NCI-H146 (cell line): ENCODE measurements around the gene NOL4L.

Experiments used
- DNase-seq: peaks from one replicate; lab custom pipeline; 2025; lab: John Stamatoyannopoulos, UW

The NOL4L gene

GRCh38 chr20:32539817-32540675 lies 45.1 kb downstream of the NOL4L start:
- no peak for DNase-seq

GRCh38 chr20:32539026-32539816 lies 45.9 kb downstream of the NOL4L start:
- no peak for DNase-seq

GRCh38 chr20:32538526-32538939 lies 46.6 kb downstream of the NOL4L start:
- DNase-seq: no peak

DNA sequence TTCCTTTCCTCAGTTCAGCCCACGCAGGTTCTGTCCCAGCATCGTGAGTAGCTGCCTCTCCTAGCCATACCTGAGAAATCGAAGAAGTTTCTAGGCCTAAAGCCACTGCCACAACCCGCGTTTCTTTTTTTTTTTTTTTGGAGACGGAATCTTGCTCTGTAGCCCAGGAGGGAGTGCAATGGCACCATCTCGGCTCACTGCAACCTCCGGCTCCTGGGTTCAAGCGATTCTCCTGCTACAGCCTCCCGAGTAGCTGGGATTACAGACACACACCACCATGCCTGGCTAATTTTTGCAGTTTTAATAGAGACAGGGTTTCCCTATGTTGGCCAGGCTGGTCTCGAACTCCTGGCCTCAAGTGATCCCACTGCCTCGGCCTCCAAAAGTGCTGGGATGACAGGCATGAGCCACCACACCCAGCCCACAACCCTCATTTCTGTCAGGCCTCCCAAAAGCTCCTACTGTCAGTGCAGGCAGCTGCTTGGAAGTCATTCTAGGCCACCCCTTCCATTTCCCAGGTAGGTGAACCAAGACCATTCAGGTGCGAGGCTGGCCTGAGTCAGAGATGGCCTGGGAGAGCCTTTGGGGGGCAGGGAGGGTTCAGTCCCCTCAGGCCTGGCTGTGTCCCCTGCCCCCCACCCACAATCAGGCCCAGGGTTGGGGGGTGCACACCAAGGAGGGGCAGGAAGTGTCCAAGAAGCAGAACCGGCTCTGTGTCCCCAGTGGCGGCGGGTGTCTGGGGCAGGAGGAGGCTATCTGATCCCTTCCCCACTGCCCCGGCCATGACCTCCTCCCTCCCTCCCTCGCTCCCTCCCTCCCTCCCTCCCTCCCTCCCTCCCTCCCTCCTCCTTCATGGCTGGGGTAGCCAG lies 47.2 kb downstream of the NOL4L start:
- no peak for DNase-seq

DNA sequence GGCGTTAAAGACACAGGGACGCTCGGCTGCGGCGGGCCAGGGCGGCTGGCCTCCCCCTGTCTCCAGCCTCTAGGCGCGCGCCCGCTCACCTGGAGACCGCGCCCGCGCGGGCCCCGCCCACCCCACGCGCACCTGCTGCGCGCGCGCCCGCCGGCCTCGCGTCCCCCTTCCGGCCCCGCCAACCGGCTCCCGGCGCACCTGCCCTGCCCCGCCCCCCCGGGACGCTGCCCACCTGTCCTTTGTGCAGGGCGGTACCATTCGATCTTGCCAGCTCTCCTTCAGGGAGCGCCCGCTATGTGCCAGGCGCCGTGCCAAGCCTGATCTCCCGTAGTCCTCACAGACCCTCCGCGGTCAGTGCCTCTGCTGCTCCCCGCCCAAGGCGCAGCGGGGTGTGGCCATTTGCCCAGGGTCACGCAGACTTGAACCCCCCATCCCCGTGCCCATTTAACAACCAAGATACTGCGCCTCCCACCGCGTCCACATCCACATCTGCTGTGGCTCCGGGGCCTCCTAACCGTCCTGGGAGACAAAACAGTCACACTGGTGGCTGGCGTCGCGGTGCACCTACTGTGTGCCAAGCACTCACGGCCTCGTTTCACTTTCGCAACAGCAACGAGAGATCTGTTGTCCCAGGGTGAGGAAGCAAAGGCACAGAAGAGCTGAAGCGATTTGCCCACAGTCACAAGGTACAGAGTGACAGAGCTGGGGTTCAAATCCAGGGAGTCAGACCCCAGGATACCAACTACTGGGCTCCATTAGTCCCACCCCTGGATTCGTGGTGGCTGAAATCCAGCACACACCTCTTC lies 48.1 kb downstream of the NOL4L start:
- DNase-seq: peak; percentile 97

DNA sequence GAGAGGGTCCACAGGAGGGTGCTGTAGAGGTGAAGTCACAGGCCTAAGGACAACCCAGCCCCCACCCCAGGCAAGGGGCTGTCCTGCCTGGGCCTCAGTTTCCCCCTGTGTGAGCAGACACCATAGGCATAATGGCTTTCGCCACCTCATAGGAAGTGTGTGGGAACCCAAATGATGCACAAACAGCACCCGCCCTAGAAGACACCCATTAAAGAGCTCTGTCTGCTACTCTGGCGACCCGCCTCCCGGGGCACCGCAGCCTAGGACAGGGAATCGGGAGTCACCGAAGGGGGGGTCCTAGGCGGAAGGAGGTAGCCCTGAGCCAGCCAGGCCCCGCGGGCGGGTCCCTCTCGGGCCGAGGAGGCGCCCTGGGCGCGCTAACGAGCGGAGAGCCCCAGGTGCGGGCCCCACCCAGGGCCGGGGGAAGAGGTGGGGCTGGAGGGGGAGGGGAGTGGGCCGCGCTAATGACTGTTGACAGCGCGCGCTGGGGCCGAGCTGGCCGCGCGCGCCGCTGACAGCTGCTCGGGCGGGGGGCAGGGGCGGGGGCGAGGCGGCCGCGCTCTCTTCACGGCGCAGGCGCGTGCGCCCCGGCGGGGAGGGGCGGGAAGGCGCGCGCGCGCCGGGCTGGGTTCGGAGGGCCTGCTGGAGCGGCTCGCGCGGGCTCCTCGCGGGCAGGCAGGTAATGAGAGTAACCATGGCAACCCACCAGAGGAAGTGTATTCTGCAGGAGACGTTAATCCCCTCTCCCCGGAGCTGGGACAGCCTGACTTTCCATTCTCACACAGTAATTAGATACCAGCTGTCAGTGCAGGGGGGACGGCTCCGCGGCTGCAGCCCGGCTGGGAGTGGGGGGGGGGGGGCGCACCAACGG lies 48.9 kb downstream of the NOL4L start:
- peak; percentile 100 for DNase-seq

- DNase-seq: peak; percentile 89
These were observed 49.7 kb downstream of the NOL4L start for GRCh38 chr20:32535316-32535952.

- DNase-seq: peak; percentile 37
These were observed 50.4 kb downstream of the NOL4L start for GRCh38 chr20:32534661-32535240.

DNA sequence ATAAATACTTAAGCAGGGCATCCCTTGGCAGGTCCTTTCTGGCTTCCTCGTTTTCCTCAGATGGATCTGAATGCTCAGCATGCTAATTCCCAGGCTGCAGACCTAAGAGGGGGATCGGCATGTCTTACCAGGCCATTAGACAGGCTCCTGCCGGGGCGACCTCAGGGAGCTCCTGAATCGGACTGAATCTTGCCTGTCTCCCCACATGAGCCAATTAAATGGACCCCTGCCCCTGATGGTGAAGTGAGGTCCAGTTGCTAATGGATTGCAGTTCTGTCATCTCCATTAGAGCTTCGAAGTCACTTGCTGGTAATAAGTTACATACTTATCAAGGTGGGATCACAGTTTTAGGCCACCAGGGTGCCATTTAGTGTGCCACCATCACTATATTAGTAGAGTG lies 51.4 kb downstream of the NOL4L start:
- no peak for DNase-seq

DNA sequence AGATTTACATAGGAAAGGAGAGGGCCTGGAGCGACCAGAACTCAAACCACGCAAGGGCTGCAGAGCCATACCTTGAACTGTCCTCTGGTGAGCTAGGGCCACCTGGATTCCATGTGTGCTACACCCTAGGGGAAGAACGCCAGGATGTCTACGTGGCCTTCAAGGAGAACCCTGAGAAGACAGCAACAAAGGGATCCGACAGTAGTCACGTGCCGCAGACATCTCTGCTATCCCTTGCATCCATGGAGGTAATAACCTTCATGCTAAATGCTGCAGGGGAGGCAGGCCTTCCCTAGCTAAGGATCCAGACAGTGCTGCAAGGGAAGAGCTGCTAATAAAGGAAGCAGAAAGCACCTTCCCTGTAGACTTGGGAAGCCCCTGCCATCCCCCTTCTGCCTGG lies 52.9 kb downstream of the NOL4L start:
- no peak for DNase-seq

GRCh38 chr20:32528905-32529670 lies 56.0 kb downstream of the NOL4L start:
- DNase-seq: no peak

- no peak for DNase-seq
These were observed 56.8 kb downstream of the NOL4L start for GRCh38 chr20:32528171-32528891.

DNA sequence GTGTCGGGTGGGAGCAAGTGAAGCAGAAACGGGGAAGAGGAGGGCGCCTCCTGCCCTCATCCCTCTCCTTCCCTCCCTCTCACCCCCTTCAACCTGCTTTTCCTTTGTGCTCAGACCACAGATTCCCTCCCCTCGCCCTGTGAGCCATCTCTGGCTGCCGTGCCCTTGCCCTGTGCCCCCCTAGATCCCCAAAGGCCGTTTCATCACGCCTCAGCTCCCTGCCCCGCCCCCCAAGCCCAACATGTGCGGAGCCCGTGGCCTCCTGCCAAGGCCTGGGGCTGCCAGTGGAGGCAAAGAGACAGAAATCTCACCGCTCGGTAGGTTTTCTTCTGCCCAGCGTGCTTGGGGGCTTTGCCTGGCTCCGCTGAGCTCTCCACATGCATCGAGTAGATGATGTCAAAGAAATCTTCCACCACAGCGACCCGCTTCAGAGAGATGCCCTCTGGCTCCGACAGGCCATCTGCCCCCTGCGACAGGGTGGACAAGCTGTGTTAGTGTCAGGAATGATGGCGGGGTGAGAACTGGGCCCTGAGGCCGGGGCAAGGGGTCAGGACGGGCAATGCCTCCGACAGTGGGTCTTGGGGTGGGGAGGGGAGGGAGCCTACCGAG lies 57.6 kb downstream of the NOL4L start:
- no peak for DNase-seq

DNA sequence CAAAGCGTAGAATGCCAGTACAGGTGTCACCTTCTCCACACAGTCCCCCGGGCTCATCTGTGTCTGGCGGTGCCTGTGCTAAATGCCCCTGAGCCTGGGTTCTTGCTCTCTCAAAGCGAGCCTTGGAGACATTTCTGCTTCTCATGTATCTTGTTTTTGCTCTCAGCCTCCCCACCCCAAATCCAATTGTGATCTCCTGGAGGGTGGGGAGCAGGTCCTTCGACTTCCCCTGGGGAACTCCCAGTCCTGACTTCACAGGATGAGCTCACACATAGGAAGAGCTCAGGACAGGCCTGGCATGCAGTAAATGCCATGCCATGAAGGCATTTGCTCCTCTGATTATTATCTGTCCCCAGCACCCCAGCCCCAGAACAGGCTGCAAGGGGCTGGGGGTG lies 58.1 kb downstream of the NOL4L start:
- no peak for DNase-seq

- no peak for DNase-seq
These were observed 58.6 kb downstream of the NOL4L start for GRCh38 chr20:32526541-32526940.

GRCh38 chr20:32526125-32526524 lies 59.0 kb downstream of the NOL4L start:
- no peak for DNase-seq

DNA sequence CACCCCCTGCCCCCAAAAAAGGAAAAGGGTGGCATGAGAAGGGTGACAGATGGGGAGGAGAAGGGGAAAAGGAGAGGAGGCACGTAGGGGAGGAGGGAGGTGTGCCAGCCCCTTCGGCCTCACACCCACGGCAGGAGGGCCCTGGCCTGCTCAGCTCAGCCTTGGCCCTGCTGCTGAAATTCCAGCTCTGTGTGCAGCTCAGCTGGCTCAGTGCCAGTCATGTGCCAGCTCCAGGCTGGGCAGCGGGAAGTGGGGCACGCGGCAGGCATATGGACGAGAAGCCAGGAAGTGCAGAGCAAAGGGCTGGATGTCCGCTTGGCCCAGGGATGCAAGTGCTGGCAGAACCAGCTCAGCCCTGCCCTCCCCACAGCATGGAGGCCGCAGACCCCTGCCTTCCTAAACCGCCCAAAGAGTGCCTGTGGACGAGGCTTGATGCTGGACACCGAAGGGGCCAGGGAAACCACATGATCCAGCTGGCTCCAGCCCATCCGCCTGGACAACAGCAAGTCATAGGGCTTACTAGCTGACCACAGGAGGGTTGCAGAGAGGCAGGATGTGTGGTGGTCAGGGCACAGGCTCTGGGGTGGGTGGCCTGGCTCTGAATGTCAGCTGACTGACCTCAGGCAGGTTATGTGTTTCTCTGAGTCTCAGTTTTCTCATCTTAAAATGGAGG lies 60.2 kb downstream of the NOL4L start:
- DNase-seq: no peak
